Ishikawa (cell line): ENCODE results near the gene LRRC45.

ENCODE experiments used
- CEBPB ChIP-seq: IDR thresholded peaks from 2 replicates; pipeline ENCODE4 v1.6.1; 2012
- CREB1 ChIP-seq: IDR thresholded peaks from 2 replicates; pipeline ENCODE4 v1.6.1; 2012; ENCODE audit warnings: low read depth
- EGR1 ChIP-seq: IDR thresholded peaks from 2 replicates; pipeline ENCODE4 v1.6.1; 2012
- EP300 ChIP-seq: IDR thresholded peaks from 2 replicates; pipeline ENCODE4 v1.6.1; 2012; ENCODE audit warnings: borderline replicate concordance
- FOXM1 ChIP-seq: IDR thresholded peaks from 2 replicates; pipeline ENCODE4 v1.6.1; 2012; ENCODE audit warnings: low read depth, borderline replicate concordance
- MAX ChIP-seq: IDR thresholded peaks from 2 replicates; pipeline ENCODE4 v1.6.1; 2012
- NFIC ChIP-seq: IDR thresholded peaks from 2 replicates; pipeline ENCODE4 v1.6.1; 2012
- RAD21 ChIP-seq: IDR thresholded peaks from 2 replicates; pipeline ENCODE4 v1.6.1; 2012; ENCODE audit warnings: low read depth
- REST ChIP-seq: IDR thresholded peaks from 2 replicates; pipeline ENCODE4 v1.6.1; 2012; ENCODE audit warnings: low read depth, mild to moderate bottlenecking
- TAF1 ChIP-seq: IDR thresholded peaks from 2 replicates; pipeline ENCODE4 v1.6.1; 2012; ENCODE audit warnings: low read depth, mild to moderate bottlenecking
- TCF12 ChIP-seq: IDR thresholded peaks from 2 replicates; pipeline ENCODE4 v1.6.1; 2012; ENCODE audit warnings: low read depth
- TEAD4 ChIP-seq: IDR thresholded peaks from 2 replicates; pipeline ENCODE4 v1.6.1; 2012
- USF1 ChIP-seq: IDR thresholded peaks from 2 replicates; pipeline ENCODE4 v1.6.1; 2012
- YY1 ChIP-seq: IDR thresholded peaks from 2 replicates; pipeline ENCODE4 v1.6.1; 2012; ENCODE audit warnings: low read depth
- ZBTB7A ChIP-seq: IDR thresholded peaks from 2 replicates; pipeline ENCODE4 v1.6.1; 2012; ENCODE audit warnings: low read depth

The LRRC45 gene

DNA sequence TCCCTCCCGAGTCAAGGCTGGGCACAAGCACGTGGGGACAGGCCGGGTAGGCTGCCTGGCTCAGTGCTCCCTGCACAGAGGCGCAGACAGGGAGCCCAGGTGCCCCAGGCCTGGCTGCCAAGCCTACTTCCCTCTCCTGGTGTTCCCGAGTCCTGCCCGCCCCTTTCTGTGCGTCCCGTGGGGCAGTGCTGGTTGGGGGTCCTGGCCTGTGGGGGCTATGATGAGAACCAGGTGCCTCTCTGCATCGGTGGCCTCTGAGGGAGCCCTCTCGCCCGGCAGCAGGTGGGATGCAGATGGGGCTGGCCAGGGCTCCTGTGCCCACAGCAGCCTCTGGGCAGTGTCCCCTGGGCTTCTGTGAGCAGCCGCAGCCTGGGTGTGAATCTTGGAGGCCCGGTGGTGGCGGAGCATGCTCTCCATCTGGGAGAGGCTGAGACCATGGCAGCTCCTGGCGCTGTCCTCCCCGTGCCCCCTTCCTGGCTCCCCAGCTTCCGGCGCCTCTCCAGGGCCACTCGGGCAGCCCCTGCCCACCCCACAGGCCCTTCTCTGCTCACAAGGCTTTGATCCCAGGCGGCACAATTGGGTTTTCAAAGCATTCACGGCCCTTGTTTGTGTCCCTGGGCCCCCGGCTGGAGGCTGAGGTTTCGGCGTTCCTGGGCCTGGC is 7.7 kb upstream of the LRRC45 start:
- TF ChIP-seq NFIC (no peak), YY1 (no peak), EP300 (no peak), FOXM1 (no peak), MAX (no peak), ZBTB7A (no peak), TAF1 (no peak), USF1 (no peak), RAD21 (no peak), CREB1 (no peak), REST (no peak), EGR1 (no peak), TEAD4 (no peak), CEBPB (no peak), TCF12 (no peak)

DNA sequence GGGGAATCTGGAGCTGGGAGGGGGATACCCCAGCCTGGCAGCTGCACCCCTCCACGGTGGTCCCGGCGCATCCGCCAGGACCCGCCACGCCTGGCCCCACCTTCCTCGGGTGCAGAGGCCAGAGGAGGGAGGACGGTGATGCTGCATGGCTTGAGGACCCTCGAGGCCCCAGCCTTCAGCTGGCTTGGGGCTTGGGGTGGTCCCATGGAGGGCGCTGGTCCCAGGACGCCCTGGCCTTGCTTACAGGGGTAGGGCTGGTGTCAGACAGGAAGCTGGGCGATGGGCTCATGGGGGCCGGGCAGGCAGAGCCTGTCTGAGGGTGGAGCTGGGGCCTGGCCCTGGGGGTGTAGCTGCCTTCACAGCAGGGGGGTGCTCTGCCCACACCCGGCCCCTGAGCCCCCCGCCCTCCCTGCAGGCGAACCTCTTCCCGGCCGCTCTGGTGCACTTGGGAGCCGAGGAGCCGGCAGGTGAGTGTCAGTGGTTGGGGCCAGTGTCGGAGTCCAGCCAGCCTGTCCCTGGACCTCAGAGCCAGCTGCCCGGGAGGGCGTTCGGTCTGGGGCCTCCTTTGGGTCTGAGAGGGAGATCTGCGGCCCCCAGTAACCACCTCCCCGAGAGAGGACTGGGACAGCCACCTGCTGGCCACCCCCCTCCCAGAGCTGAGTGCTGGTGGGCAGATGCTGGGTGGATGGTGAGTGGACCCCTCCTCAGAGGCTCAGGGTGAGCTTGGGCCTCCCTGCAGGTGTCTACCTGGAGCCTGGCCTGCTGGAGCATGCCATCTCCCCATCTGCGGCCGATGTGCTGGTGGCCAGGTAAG is 6.8 kb upstream of the LRRC45 start:
- TF ChIP-seq TEAD4 (no peak), NFIC (no peak), EGR1 (no peak), MAX (no peak)

DNA sequence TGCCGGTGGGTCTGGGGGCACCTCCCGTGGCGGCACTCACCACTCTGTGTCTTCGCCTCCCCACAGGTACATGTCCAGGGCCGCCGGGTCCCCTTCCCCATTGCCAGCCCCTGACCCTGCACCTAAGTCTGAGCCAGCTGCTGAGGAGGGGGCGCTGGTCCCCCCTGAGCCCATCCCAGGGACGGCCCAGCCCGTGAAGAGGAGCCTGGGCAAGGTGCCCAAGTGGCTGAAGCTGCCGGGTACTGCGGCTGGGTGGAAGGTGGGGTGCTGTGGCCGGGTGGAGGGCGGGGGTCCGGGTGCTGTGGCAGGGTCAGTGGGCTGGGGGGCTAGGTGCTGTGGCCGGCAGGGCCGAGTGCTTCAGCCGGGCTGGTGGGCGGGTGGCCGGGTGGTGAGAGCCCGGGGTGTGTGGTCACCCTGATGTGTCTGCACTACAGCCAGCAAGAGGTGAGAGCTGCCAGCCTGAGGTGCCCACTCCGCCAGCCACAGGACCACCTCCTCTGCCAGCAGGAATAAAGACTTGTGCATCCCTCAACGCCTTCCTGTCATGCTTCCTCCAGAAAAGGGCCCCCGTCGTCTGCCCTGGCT is 6.1 kb upstream of the LRRC45 start:
- TF ChIP-seq EGR1 (no peak), RAD21 (no peak)

DNA sequence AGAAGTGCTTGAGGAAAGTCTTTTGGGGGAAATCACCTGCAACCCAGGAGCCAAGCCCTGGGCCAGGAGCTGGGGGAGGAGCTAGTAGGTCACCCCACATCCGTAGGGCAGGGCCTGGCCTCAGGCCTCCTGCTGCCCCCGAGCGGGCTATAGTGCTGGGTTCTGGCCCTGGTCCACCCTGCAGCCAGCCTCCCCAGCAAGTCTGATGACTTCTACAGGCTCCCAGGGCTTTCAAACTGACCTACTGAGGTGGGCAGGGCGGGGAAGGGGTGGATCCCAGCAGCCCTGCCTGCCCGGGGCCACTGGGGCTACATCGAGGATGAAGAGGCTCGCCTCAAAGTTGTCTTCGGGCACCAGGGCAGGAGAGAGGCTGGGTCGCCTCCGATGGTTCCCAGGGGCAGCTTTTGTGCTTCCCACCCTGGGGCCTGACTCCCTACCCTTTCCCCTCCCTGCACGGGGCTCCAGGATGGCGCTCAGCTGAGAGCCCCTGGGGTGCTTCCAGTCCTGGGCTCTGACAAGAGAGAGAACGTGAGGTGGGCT is 5.4 kb upstream of the LRRC45 start:
- no peak for TF ChIP-seq TCF12
- TF ChIP-seq REST: no peak
- TF ChIP-seq EP300: no peak
- TF ChIP-seq RAD21: no peak
- TF ChIP-seq YY1: no peak
- no peak for TF ChIP-seq NFIC
- TF ChIP-seq MAX: no peak
- no peak for TF ChIP-seq TAF1
- no peak for TF ChIP-seq USF1
- TF ChIP-seq TEAD4: no peak
- TF ChIP-seq FOXM1: no peak
- TF ChIP-seq EGR1: no peak
- TF ChIP-seq CEBPB: no peak
- TF ChIP-seq ZBTB7A: no peak
- TF ChIP-seq CREB1: no peak

DNA sequence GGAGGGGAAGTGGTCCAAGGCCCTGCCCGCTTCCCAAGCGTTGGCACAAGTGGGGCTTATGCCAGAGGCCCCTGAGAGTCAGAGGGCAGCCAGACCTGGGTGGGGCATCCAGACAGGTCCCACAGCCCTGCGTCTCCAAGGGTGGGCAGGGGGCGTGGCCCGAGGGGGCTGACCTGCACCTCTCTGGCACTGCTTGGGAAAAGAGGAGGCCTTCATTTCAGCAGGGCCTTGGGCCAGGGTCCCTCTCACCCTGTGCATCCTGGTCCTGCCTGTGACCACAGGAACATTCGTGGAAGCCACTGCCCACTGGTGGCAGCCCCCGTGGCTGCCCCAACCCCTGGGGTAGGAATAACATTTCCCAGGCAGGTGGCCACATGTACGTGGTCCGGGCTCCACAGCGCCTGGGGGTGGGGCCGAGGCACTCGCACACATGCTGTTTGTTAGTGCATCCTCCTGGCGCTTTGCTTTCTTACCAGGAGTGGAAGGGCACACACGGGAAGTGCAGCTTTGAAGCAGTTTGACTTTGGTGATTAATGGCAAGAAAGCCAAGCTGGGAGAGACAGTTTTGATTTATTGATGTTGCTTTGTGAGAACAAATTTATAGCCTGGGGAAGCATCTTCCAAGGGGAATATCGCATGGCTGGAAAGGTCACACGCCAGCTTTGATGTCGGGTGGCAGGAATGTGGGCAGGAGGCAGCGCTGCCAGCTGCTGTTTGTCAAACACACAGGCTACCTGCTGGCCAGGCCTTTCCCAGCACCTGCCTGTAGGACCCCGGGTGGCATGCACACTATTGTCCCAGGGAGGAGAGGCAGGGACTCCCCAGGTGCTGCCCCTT is 4.7 kb upstream of the LRRC45 start:
- TF ChIP-seq USF1 (no peak), YY1 (no peak), RAD21 (no peak), TEAD4 (peak; percentile 4; the same call in 1 of the 2 replicates)
